LHCN-M2 (cell line): ENCODE results near the gene RNU7-1. TPM values are rescaled to one million over a fixed set of nuclear protein-coding genes. Genes with fewer than 3 reads are reported as not detected.
A peak's percentile ranks its signal among the peaks of the same experiment; 100 is the strongest.

ENCODE experiments used
- DNase-seq: peaks from one replicate; pipeline ENCODE4 v3.0.0-alpha.2; 2012; ENCODE audit warnings: low read depth
- total RNA-seq: library from RNA; depleted of rRNA; stranded (reverse); fragments of >200 nt; gene quantifications from 2 replicates; pipeline ENCODE4 v1.2.3, GENCODE V29; 2014

The RNU7-1 gene
- total RNA-seq, 1 experiment from 2014 or later = not detected

DNA sequence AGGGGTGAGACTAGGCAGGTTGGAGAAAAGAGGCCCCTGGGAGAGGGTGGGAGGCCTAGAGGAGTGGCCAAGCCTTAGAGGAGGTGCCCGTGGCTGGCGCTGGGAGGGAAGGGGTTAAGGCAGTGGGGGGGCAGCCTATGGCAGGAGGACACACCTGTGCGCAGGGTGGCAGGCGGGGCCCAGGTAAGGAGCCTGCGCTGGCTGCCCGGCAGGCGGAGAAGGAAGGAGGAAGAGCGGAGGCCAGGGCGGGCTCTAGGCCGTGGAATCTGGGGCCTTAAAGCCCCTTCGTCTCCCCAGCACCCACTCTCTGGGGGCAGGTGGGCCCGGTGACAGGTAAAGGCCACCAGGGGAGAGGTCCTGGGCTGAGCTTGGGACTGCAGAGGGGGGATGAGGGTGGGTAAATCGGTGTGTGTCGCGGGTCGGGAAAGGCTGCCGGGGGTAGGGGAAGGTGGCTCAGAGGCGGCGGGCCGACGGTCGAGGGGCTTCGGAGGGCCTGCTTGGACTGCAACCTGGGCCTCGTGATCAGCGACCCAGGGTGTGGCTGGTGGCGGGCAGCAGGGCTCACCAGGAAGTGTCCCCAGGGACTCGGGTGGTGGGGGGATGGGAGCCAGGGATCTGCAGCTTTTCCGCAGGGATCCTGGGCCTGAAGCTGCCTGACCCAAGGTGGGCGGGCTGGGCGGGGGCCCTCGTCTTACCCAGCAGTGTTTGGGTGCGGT, 19.6 kb downstream of the RNU7-1 start:
- DNase-seq = no peak

GRCh38 chr12:6963791-6964413, 20.3 kb downstream of the RNU7-1 start:
- DNase-seq = no peak

DNA sequence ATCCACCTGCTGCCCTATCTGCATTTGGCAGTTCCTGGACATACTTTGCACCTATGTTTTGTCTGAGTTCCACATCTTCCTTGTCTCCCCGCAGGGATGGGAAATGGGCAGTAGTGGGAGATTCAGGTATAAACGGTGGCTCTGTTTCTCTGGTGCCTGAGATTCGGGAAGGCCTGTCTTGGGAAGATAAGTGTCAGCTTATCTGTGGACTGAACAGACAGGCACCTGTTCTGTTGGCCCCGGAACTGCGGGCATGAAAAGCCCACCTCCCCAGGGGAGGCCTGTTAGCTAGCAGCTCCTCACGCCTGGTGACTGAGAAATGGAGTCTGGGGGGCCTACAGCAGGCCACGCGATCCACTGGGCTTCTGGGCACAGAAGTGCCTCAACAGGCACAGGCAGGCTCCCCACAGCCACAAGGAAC, 21.0 kb downstream of the RNU7-1 start:
- DNase-seq = no peak

GRCh38 chr12:6965026-6965661, 21.5 kb downstream of the RNU7-1 start:
- peak; percentile 81 for DNase-seq

GRCh38 chr12:6965714-6966113, 22.1 kb downstream of the RNU7-1 start:
- no peak for DNase-seq

DNA sequence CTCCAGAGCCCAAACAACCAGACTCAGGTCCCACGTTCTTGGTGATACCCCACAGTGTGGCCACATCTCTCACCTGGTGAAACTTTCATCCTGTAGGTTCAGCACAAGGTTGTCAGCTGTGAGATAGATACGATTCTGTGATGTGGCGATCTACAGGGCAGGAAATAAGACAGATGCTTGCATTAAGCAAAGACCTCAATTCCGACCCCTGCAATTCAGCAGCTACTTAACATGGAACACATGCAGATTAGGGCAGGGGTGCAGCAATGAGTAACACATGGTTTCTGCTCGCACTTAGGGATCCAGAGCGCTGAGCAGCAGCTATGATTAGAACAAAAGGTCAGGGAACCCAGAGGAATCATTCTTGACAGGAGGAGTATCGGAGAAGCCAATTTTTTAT, 22.7 kb downstream of the RNU7-1 start:
- no peak for DNase-seq

DNA sequence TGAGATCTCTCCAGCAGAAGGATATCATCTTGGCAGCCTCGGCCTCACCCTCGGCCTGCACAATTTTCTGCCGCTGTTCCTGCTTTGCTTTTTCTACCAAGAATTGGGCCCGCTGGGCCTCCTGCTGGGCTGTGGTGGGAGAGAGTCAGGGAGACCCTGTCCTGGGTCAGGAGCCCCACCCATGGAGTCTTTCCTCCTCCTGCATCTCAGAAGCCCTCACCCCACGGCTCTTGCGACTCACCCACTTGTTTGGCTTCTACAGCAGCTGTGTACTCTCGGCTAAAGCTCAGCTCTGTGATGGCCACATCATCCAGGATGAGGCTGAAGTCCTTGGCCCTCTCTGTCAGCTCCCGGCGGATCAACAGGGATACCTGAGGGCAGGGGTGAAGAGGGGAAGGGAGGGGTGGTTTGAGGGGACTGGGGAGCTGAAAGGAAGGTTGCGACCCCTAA, 24.1 kb downstream of the RNU7-1 start:
- no peak for DNase-seq

DNA sequence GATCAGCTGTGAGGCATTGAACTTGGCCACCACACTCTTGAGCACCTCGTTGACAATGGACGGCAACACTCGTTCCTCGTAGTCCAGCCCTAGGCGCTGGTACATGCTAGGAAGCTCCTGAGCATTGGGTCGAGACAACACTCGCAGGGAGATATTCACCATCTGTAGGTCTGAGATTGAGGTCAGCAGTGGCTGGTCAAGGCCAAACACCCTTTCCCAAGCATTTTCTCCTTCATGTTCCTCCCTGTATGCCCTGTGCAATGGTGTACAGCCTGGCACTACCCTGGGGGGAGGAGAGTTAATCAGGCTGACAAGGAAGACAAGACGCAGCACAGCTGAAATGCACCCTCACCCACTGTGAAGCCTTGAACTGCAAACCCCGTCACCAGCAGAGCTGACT, 24.8 kb downstream of the RNU7-1 start:
- no peak for DNase-seq

DNA sequence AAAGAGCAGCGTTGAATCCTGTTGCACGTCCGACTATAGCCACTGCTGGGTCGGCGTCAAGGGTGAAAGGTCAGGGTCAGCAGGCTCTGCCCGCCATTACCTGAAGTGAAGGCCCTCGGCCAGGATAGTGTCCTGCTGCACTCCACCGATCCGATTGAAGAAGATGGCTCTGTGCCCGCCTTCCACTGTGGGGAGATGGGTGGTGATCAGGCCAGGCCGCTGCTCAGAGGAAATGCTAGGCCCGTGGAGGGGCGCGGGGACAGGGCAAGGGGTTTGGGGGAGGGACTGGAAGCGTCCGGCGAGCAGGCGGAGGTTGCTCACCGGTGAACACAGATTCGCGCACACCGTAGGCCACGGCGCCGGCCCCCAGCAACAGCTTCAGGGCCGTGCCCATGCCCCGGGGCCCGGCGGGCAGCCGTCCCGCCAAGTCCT, 26.5 kb downstream of the RNU7-1 start:
- DNase-seq = no peak

DNA sequence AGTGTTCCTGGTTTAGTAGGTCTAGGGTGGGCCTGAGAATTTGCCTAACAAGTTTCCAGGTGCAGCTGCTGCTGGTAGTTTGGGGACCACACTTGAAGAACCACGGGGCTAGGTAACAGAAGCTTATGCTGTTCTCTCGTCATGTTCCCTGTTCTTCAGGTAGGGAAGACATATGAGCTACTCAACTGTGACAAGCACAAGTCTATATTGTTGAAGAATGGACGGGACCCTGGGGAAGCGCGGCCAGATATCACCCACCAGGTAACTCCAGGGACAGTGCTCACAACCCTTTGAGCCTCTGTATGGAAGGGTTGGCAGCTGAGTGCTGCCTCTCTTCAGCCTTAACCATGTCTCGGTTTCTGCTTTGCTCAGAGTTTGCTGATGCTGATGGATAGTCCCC, 30.6 kb downstream of the RNU7-1 start:
- no peak for DNase-seq

DNA sequence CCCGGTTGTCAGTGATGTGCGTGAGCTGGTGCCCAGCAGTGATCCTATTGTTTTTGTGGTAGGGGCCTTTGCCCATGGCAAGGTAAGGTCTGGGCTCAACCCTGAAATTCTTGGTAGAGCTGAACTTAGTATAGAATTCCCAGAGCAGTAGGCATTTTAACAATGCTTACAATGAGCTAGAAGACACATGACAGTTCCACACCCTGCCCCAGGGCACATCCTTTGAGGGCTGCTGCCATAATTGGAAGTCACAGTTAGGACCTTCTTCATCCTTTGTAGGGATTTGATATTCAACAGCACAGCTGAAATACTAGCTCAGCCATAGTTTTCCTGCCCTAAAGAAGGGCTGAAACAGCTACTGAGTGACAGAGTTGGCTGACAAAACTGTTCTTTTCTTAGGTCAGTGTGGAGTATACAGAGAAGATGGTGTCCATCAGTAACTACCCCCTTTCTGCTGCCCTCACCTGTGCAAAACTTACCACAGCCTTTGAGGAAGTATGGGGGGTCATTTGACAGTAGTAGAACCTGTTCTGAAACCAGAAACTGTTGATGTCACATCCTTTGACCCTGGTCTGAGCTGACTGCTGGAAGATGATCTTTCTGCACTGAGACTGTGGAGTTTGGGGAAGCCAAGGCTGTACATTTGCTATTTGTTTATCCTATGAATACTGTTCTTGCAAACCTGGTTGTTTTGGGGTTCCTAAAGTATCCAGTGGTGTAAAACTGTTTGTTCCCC, 31.8 kb downstream of the RNU7-1 start:
- DNase-seq = no peak

DNA sequence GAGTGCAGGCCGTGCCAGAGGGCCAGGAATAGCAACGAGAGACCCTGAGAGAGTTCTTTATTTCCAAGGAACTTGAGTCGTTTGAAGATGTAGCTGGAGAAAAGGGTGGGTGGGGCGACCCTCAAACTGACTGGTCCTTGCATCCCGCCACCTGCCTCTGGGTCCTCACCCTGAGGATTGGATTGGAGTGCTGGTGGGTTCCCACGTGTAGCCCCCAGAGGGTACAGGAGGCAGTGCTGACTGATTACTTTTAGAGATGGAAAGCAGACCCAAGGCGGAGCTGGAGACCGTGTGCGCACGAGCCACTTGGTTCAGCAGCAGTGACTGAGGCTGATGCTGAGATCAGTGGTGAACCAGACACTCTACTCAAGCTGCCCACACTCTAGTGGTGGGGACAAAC, 34.0 kb downstream of the RNU7-1 start:
- no peak for DNase-seq

- no peak for DNase-seq
Observed at GRCh38 chr12:6978188-6978587, 34.6 kb downstream of the RNU7-1 start.

GRCh38 chr12:6978611-6979011, 35.0 kb downstream of the RNU7-1 start:
- DNase-seq = no peak

- DNase-seq = no peak
Observed at GRCh38 chr12:6979021-6979420, 35.4 kb downstream of the RNU7-1 start.

GRCh38 chr12:6979453-6979852, 35.8 kb downstream of the RNU7-1 start:
- no peak for DNase-seq

- no peak for DNase-seq
Observed at GRCh38 chr12:6980075-6980474, 36.5 kb downstream of the RNU7-1 start.

DNA sequence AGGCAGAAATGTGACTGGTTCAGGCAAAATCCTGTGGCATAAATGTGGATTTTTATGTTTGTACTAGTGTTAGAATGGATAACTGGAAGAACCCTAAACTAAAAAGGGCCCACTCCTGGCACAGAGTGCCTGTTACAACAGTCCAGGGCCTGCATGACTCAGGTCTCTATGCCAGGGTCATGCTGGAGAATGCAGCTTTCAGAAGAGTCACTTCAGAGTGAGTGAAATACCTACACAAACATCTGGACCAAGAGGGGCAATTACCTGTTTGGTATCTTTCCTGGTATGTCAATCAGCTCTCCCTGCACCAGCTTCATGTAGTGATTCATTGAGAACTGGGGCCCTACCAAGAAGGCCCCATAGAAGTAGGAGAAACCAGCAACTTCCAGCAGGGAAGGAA, 37.1 kb downstream of the RNU7-1 start:
- no peak for DNase-seq

DNA sequence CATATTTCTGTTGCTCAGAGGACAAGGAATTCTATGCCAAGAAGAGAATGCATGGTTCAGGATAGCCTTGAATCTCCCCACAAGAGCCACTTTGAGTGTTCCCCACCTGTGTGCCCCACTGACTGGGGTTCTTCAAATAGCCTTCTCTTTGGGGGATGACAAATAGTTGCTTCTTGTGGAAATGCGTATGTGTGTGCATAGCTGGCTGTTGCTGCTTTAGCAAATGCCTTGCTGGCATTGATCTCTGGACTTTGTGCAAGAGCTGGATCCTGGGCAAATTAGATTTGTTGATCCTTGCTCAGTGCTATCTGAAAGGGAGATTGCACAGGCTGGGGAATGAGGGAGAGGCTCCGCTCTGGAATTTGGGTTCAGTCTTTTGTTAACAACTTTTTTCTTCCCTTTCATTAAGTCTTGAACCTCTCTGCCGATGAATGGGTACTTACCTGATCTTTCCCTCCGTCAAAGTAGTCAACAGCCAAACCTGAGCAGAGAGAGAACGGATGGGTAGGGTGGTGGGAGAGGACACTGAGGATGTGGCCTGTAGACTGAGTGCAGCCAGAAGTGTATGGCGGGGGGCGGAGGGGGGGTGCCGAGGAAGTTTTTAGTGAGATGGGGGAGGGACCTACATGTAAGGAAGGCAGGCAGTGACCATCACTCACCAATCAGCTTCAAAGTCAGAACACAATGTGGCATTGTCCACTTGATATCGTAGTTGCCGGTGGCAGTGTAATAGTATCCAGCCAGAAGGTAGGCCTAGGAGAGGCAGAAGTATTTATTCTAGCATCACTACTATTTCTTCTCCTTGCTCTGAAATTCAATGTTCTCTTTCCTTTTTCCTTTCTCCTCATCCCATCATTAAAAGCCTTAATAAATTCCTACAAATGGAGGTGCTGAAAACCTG, 37.8 kb downstream of the RNU7-1 start:
- no peak for DNase-seq

GRCh38 chr12:6982532-6982931, 38.9 kb downstream of the RNU7-1 start:
- no peak for DNase-seq

GRCh38 chr12:6987956-6988553, 44.4 kb downstream of the RNU7-1 start:
- no peak for DNase-seq
